GM23338 (cell line): Measurements from ENCODE around the gene RNF130. TPM values are rescaled to one million over a fixed set of nuclear protein-coding genes. Genes with fewer than 3 reads are reported as not detected.

Experiments
- ATAC-seq: fragments of 200-7000 bp; cut with Tn5 transposase; 3 replicates; pipeline ENCODE4 v1.9.1; 2020
- DNase-seq: peaks from one replicate; pipeline ENCODE4 v3.0.0-alpha.2; 2015; ENCODE audit warnings: low spot score
- H2AFZ ChIP-seq: fragments of 200-600 bp; sonication (generic); 2 replicates; pipeline ENCODE4 v1.8.0; 2016; ENCODE audit warnings: antibody characterized with exemption, mild to moderate bottlenecking, moderate library complexity
- H3F3A ChIP-seq: fragments of 200-600 bp; sonication (generic); replicated peaks from 2 replicates; pipeline ENCODE4 v1.8.0; 2017; ENCODE audit warnings: antibody characterized with exemption, mixed run types, low read depth
- H3K27ac ChIP-seq: fragments of 200-600 bp; sonication (generic); 2 replicates; pipeline ENCODE4 v1.6.1; 2016; ENCODE audit warnings: low read depth
- H3K27me3 ChIP-seq: fragments of 200-600 bp; sonication (generic); 2 replicates; pipeline ENCODE4 v1.8.0; 2016; ENCODE audit warnings: mild to moderate bottlenecking, mixed run types, moderate library complexity; ENCODE audit not compliant: insufficient read depth
- H3K36me3 ChIP-seq: fragments of 200-600 bp; sonication (generic); 2 replicates; pipeline ENCODE4 v1.8.0; 2016; ENCODE audit warnings: mild to moderate bottlenecking; ENCODE audit not compliant: insufficient read depth
- H3K4me1 ChIP-seq: fragments of 200-600 bp; sonication (generic); 2 replicates; pipeline ENCODE4 v1.8.0; 2016; ENCODE audit warnings: mild to moderate bottlenecking, moderate library complexity; ENCODE audit not compliant: insufficient read depth
- H3K4me2 ChIP-seq: fragments of 200-600 bp; sonication (generic); 2 replicates; pipeline ENCODE4 v1.7.1; 2017; ENCODE audit warnings: mixed run types
- H3K4me3 ChIP-seq: fragments of 200-600 bp; sonication (generic); 2 replicates; pipeline ENCODE4 v1.6.1; 2016; ENCODE audit warnings: mixed run types
- H3K79me2 ChIP-seq: fragments of 200-600 bp; sonication (generic); replicated peaks from 2 replicates; pipeline ENCODE4 v1.8.0; 2017; ENCODE audit warnings: mild to moderate bottlenecking; ENCODE audit not compliant: insufficient read depth
- H3K9me2 ChIP-seq: fragments of 200-600 bp; sonication (generic); 2 replicates; pipeline ENCODE4 v1.8.0; 2017; ENCODE audit not compliant: insufficient read depth
- H4K20me1 ChIP-seq: fragments of 200-600 bp; sonication (generic); replicated peaks from 2 replicates; pipeline ENCODE4 v1.8.0; 2017; ENCODE audit warnings: mild to moderate bottlenecking; ENCODE audit not compliant: insufficient read depth
- H3K27ac Mint-ChIP-seq: 2 replicates; pipeline ENCODE4 v1.8.0; 2020; ENCODE audit warnings: inconsistent platforms, mild to moderate bottlenecking, moderate library complexity, mixed read lengths
- H3K27me3 Mint-ChIP-seq: 3 replicates; pipeline ENCODE4 v1.8.0; 2022; ENCODE audit warnings: low read depth, mild to moderate bottlenecking, moderate library complexity, mixed read lengths, inconsistent platforms; ENCODE audit not compliant: insufficient read depth, poor library complexity
- H3K36me3 Mint-ChIP-seq: 3 replicates; pipeline ENCODE4 v1.8.0; 2021; ENCODE audit warnings: low read depth, mild to moderate bottlenecking, inconsistent platforms, moderate library complexity, mixed read lengths
- H3K4me1 Mint-ChIP-seq: 3 replicates; pipeline ENCODE4 v1.8.0; 2020; ENCODE audit warnings: mild to moderate bottlenecking, inconsistent platforms, mixed read lengths
- H3K4me3 Mint-ChIP-seq: 3 replicates; pipeline ENCODE4 v1.8.0; 2021; ENCODE audit warnings: moderate library complexity, mild to moderate bottlenecking, inconsistent platforms, mixed read lengths
- H3K9me3 Mint-ChIP-seq: 3 replicates; pipeline ENCODE4 v1.8.0; 2020; ENCODE audit warnings: moderate library complexity, mild to moderate bottlenecking, inconsistent platforms, mixed read lengths
- CREB1 ChIP-seq: fragments of 250-450 bp; sonication (Bioruptor Pico); IDR thresholded peaks from 2 replicates; pipeline ENCODE4 v1.5.0; 2020; ENCODE audit warnings: low read depth, mild to moderate bottlenecking, moderate library complexity
- CTCF ChIP-seq, 2 experiments: fragments of 200-600 bp in 1 of 2; sonication (generic) in 1 of 2; conservative IDR thresholded peaks; 2 replicates each; pipeline versions ENCODE4 v1.5.1 to v1.6.1; 2016 to 2017; ENCODE audit warnings: antibody characterized with exemption in 2 of 2, low read depth in 2 of 2, mild to moderate bottlenecking in 2 of 2, moderate library complexity in 1 of 2
- ETS1 ChIP-seq: IDR thresholded peaks from 2 replicates; pipeline ENCODE4 v1.6.1; 2016; ENCODE audit warnings: antibody characterized with exemption
- EZH2 ChIP-seq: fragments of 200-600 bp; sonication (generic); IDR thresholded peaks from one replicate; pipeline ENCODE4 v1.8.0; 2017; ENCODE audit warnings: antibody characterized with exemption, mild to moderate bottlenecking, low read depth; ENCODE audit not compliant: unreplicated experiment
- EZH2phosphoT487 ChIP-seq: fragments of 200-600 bp; sonication (generic); IDR thresholded peaks from one replicate; pipeline ENCODE4 v1.8.1; 2018; ENCODE audit warnings: antibody characterized with exemption; ENCODE audit not compliant: unreplicated experiment
- JUNB ChIP-seq: IDR thresholded peaks from one replicate; pipeline ENCODE4 v1.6.1; 2016; ENCODE audit warnings: antibody characterized with exemption; ENCODE audit not compliant: unreplicated experiment
- NANOG ChIP-seq: IDR thresholded peaks from 2 replicates; pipeline ENCODE4 v1.6.1; 2016; ENCODE audit warnings: antibody characterized with exemption, borderline replicate concordance
- POLR2AphosphoS5 ChIP-seq: IDR thresholded peaks from 2 replicates; pipeline ENCODE4 v1.6.1; 2016; ENCODE audit warnings: antibody characterized with exemption, low read depth
- REST ChIP-seq: IDR thresholded peaks from one replicate; pipeline ENCODE4 v1.6.1; 2018; ENCODE audit warnings: antibody characterized with exemption; ENCODE audit not compliant: unreplicated experiment
- STAT1 ChIP-seq: IDR thresholded peaks from one replicate; pipeline ENCODE4 v1.6.1; 2016; ENCODE audit warnings: antibody characterized with exemption; ENCODE audit not compliant: unreplicated experiment
- ZNF114 ChIP-seq: fragments of 250-450 bp; sonication (Bioruptor Pico); IDR thresholded peaks from 2 replicates; pipeline ENCODE4 v1.5.0; 2020; ENCODE audit warnings: mild to moderate bottlenecking, moderate library complexity
- ZNF331 ChIP-seq: fragments of 250-450 bp; sonication (Bioruptor Pico); IDR thresholded peaks from 2 replicates; pipeline ENCODE4 v1.5.0; 2020; ENCODE audit warnings: low read depth, mild to moderate bottlenecking, moderate library complexity
- ZNF462 ChIP-seq: fragments of 250-450 bp; sonication (Bioruptor Pico); IDR thresholded peaks from 2 replicates; pipeline ENCODE4 v1.5.0; 2020; ENCODE audit warnings: mild to moderate bottlenecking, moderate library complexity
- polyA plus RNA-seq: library from polyadenylated mRNA; unstranded; fragments of >200 nt; fragmentation: Nextera tagmentation; extraction: Ambion mirVana; gene quantifications from 2 replicates; pipeline ENCODE4 v1.2.1, GENCODE V29; 2016
- total RNA-seq: library from RNA; depleted of rRNA; stranded (reverse); fragments of >200 nt; shearing (Covaris generic); gene quantifications from 2 replicates; pipeline ENCODE4 v1.2.3, GENCODE V29; 2014

Gene RNF130
- total and polyA plus RNA-seq, 2 experiments from 2014 or later, result 60.1 to 97.3 TPM

GRCh38 chr5:179955630-179956029 is 115.9 kb downstream of the RNF130 start (continued):
- TF ChIP-seq ZNF462, result no peak
- TF ChIP-seq NANOG, result no peak
- TF ChIP-seq POLR2AphosphoS5, result no peak
- no peak for TF ChIP-seq JUNB
- no peak for TF ChIP-seq EZH2phosphoT487
- TF ChIP-seq EZH2, result no peak
- no peak for TF ChIP-seq CREB1 (CRISPR knock-in tag)
- no peak for TF ChIP-seq CTCF (conservative IDR thresholded peaks at IDR 0.05; ENCODE audit: low read depth in 2 of 2)

- no peaks in the 10 kb centered on the region for H3F3A ChIP-seq
- Mint-ChIP-seq H3K4me3 (no peak overlapping the region), H3K9me3 (no peaks in the 10 kb centered on the region), H3K27me3 (no peaks in the 10 kb centered on the region), H3K36me3 (peaks cover 9% of the 10 kb centered on the region; the same call in 2 of the 3 replicates), H3K27ac (no peak overlapping the region), H3K4me1 (no peaks in the 10 kb centered on the region)
- no peaks in the 10 kb centered on the region for H3K27me3 ChIP-seq
- no peaks in the 10 kb centered on the region for H3K79me2 ChIP-seq
- no peak for DNase-seq
- H3K4me3 ChIP-seq, result no peak overlapping the region
- peaks cover 5% of the 10 kb centered on the region; the same call in 1 of the 2 replicates for H4K20me1 ChIP-seq
- no peak for ATAC-seq
- no peaks in the 10 kb centered on the region for H3K9me2 ChIP-seq
- no peak overlapping the region for H3K4me2 ChIP-seq
- H3K4me1 ChIP-seq, result no peaks in the 10 kb centered on the region
- H3K36me3 ChIP-seq, result 0 out of 2 replicates have a peak, but pooled peaks cover 3% of the 10 kb centered on the region
- H3K27ac ChIP-seq, result no peak overlapping the region
- no peak overlapping the region for H2AFZ ChIP-seq
- TF ChIP-seq ETS1 (no peak), JUNB (no peak), REST (no peak), ZNF114 (CRISPR knock-in tag) (no peak), STAT1 (no peak), CREB1 (CRISPR knock-in tag) (no peak), NANOG (no peak), ZNF331 (CRISPR knock-in tag) (no peak), EZH2 (no peak)
Measured at GRCh38 chr5:179955062-179955461, 116.5 kb downstream of the RNF130 start.
